ENCODE measurements around the gene SAPCD2. TPM values are rescaled to one million over a fixed set of nuclear protein-coding genes. Genes with fewer than 3 reads are reported as not detected.

Gene SAPCD2
- total and polyA plus RNA-seq, 4 donors = 1.3 to 2.1 (median 1.6) TPM

- TF ChIP-seq CTCF (IDR thresholded peaks at IDR 0.05; ENCODE audit: control extremely low read depth, extremely low read depth) = no peak
- H3K4me1 ChIP-seq (ENCODE audit: control insufficient read depth in 5 of 5, insufficient read depth in 5 of 5, low read length in 5 of 5) = peaks cover 0 to 25% (median 11%) of the 10 kb centered on the region in 5 donors
- no peaks in the 10 kb centered on the region for H3K9me3 ChIP-seq (ENCODE audit: control insufficient read depth in 4 of 4, insufficient read depth in 3 of 4, low read length in 3 of 4)
- H3K36me3 ChIP-seq (ENCODE audit: control insufficient read depth in 4 of 4, insufficient read depth in 4 of 4, low read length in 4 of 4) = peaks cover 0 to 14% (median 3%) of the 10 kb centered on the region in 4 donors
- no peak overlapping the region for H3K4me3 ChIP-seq
- ATAC-seq (ENCODE audit: insufficient read depth, low FRiP score) = no peak
- peaks cover 0 to 11% (median 5%) of the 10 kb centered on the region in 3 donors for H3K27me3 ChIP-seq (ENCODE audit: control insufficient read depth in 3 of 3, insufficient read depth in 3 of 3, low read length in 2 of 3)
- DNase-seq = no peak
- no peak overlapping the region for H3K27ac ChIP-seq (ENCODE audit: low read depth in 1 of 2, low read length in 1 of 2)
- no peak overlapping the region for H3K9ac ChIP-seq (ENCODE audit: insufficient read depth in 1 of 2, low read length in 2 of 2)
- 80 to 85% methylated on average over 12 of the region's 12 CpGs for WGBS, 2 donors
Observed at GRCh38 chr9:137074657-137075274, 4.4 kb upstream of the SAPCD2 start.

GRCh38 chr9:137073992-137074399 lies 3.6 kb upstream of the SAPCD2 start:
- H3K36me3 ChIP-seq (ENCODE audit: control insufficient read depth in 4 of 4, insufficient read depth in 4 of 4, low read length in 4 of 4) = peaks cover 0 to 7% (median 0%) of the 10 kb centered on the region in 4 donors

GRCh38 chr9:137071282-137071681 lies 925 bp upstream of the SAPCD2 start:
- 87 to 89% methylated on average over 2 of the region's 2 CpGs for WGBS, 2 donors
- Histone ChIP-seq H3K9ac (ENCODE audit: insufficient read depth in 1 of 2, low read length in 2 of 2) (peak overlapping the region; percentile 5 to 17), H3K4me1 (ENCODE audit: control insufficient read depth in 5 of 5, insufficient read depth in 5 of 5, low read length in 5 of 5) (peaks cover 0 to 23% (median 0%) of the 10 kb centered on the region in 5 donors), H3K27me3 (ENCODE audit: control insufficient read depth in 3 of 3, insufficient read depth in 3 of 3, low read length in 2 of 3) (peaks cover 0 to 2% (median 0%) of the 10 kb centered on the region in 3 donors), H3K36me3 (ENCODE audit: control insufficient read depth in 4 of 4, insufficient read depth in 4 of 4, low read length in 4 of 4) (no peaks in the 10 kb centered on the region), H3K9me3 (ENCODE audit: control insufficient read depth in 4 of 4, insufficient read depth in 3 of 4, low read length in 3 of 4) (no peaks in the 10 kb centered on the region), H3K4me3 (no peak overlapping the region), H3K27ac (ENCODE audit: low read depth in 1 of 2, low read length in 1 of 2) (peak overlapping the region in 1 of 2 donors; percentile 4)
- ATAC-seq (ENCODE audit: insufficient read depth, low FRiP score) (no peak), DNase-seq (no peak)
- TF ChIP-seq CTCF (IDR thresholded peaks at IDR 0.05; ENCODE audit: control extremely low read depth, extremely low read depth) = no peak

More at GRCh38 chr9:137073992-137074399, 3.6 kb upstream of the SAPCD2 start:
- Histone ChIP-seq H3K4me1 (ENCODE audit: control insufficient read depth in 5 of 5, insufficient read depth in 5 of 5, low read length in 5 of 5) (peaks cover 0 to 32% (median 11%) of the 10 kb centered on the region in 5 donors), H3K9me3 (ENCODE audit: control insufficient read depth in 4 of 4, insufficient read depth in 3 of 4, low read length in 3 of 4) (no peaks in the 10 kb centered on the region), H3K9ac (ENCODE audit: insufficient read depth in 1 of 2, low read length in 2 of 2) (no peak overlapping the region), H3K4me3 (no peak overlapping the region), H3K27ac (ENCODE audit: low read depth in 1 of 2, low read length in 1 of 2) (no peak overlapping the region), H3K27me3 (ENCODE audit: control insufficient read depth in 3 of 3, insufficient read depth in 3 of 3, low read length in 2 of 3) (peaks cover 0 to 11% (median 3%) of the 10 kb centered on the region in 3 donors)
- DNase-seq (no peak), ATAC-seq (ENCODE audit: insufficient read depth, low FRiP score) (no peak)
- TF ChIP-seq CTCF (IDR thresholded peaks at IDR 0.05; ENCODE audit: control extremely low read depth, extremely low read depth) = no peak
- 90 to 93% methylated on average over 8 of the region's 8 CpGs for WGBS, 2 donors

Measured in lung (tissue), 12 donors.